ENCODE results near the gene SLC25A34.

DNA sequence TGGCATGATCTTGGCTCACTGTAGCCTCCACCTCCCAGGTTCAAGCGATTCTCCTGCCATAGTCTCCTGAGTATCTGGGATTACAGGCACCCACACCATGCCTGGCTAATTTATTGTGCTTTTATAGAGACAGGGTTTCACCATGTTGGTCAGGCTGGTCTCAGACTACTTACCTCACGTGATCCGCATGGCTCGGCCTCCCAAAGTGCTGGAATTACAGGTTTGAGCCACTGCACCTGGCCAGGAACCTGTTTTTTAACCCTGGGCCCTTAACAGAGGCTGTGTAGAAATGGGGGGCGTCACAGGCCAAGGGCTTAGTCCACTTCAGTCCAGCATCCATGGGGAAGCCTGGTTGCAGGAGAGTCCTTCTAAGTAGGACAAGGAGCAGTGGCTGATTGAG, 31.9 kb downstream of the SLC25A34 start:
- TF ChIP-seq EZH2 (IDR thresholded peaks at IDR 0.05): no peak
- no peak for TF ChIP-seq ZNF274 (IDR thresholded peaks at IDR 0.05; ENCODE audit: low read depth, low read length)
- TF ChIP-seq, protein P1, sequence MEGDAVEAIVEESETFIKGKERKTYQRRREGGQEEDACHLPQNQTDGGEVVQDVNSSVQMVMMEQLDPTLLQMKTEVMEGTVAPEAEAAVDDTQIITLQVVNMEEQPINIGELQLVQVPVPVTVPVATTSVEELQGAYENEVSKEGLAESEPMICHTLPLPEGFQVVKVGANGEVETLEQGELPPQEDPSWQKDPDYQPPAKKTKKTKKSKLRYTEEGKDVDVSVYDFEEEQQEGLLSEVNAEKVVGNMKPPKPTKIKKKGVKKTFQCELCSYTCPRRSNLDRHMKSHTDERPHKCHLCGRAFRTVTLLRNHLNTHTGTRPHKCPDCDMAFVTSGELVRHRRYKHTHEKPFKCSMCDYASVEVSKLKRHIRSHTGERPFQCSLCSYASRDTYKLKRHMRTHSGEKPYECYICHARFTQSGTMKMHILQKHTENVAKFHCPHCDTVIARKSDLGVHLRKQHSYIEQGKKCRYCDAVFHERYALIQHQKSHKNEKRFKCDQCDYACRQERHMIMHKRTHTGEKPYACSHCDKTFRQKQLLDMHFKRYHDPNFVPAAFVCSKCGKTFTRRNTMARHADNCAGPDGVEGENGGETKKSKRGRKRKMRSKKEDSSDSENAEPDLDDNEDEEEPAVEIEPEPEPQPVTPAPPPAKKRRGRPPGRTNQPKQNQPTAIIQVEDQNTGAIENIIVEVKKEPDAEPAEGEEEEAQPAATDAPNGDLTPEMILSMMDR (IDR thresholded peaks at IDR 0.05 in 2 of 3, conservative IDR thresholded peaks at IDR 0.05 in 1 of 3; ENCODE audit: borderline replicate concordance in 1 of 3, insufficient read depth in 1 of 3, low read depth in 2 of 3, low read length in 2 of 3): no peak
- TF ChIP-seq, protein P2, sequence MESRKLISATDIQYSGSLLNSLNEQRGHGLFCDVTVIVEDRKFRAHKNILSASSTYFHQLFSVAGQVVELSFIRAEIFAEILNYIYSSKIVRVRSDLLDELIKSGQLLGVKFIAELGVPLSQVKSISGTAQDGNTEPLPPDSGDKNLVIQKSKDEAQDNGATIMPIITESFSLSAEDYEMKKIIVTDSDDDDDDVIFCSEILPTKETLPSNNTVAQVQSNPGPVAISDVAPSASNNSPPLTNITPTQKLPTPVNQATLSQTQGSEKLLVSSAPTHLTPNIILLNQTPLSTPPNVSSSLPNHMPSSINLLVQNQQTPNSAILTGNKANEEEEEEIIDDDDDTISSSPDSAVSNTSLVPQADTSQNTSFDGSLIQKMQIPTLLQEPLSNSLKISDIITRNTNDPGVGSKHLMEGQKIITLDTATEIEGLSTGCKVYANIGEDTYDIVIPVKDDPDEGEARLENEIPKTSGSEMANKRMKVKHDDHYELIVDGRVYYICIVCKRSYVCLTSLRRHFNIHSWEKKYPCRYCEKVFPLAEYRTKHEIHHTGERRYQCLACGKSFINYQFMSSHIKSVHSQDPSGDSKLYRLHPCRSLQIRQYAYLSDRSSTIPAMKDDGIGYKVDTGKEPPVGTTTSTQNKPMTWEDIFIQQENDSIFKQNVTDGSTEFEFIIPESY (IDR thresholded peaks at IDR 0.05; ENCODE audit: extremely low read depth, insufficient replicate concordance, low read length): no peak

Data from HCT116 (cell line).